ENCODE data around the gene CADM4.

DNA sequence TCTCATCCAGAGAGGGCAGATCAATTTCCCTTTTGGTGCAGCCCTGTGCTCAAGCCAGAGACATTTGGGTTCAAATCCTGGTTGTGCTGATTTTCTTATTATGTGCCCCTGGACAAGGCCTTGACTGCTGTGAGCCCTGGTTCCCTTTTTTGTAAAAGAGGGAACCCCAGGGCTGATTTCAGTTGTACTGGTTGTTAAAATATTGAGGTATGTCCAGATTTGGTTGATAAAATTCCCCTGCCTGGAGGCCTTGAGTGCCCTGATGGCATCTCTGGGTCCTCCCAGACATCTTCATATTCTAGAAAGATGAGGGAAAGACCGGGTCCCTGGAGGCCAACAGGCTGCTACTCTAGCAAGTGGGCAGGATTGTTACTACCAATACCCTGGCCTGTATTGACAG lies 44.7 kb upstream of the CADM4 start:
- TF ChIP-seq, protein P1, sequence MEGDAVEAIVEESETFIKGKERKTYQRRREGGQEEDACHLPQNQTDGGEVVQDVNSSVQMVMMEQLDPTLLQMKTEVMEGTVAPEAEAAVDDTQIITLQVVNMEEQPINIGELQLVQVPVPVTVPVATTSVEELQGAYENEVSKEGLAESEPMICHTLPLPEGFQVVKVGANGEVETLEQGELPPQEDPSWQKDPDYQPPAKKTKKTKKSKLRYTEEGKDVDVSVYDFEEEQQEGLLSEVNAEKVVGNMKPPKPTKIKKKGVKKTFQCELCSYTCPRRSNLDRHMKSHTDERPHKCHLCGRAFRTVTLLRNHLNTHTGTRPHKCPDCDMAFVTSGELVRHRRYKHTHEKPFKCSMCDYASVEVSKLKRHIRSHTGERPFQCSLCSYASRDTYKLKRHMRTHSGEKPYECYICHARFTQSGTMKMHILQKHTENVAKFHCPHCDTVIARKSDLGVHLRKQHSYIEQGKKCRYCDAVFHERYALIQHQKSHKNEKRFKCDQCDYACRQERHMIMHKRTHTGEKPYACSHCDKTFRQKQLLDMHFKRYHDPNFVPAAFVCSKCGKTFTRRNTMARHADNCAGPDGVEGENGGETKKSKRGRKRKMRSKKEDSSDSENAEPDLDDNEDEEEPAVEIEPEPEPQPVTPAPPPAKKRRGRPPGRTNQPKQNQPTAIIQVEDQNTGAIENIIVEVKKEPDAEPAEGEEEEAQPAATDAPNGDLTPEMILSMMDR (IDR thresholded peaks at IDR 0.05): no peak
- no peak for TF ChIP-seq EZH2 (IDR thresholded peaks at IDR 0.05; ENCODE audit: borderline replicate concordance, insufficient read depth, low read depth, low read length, poor library complexity, severe bottlenecking)
